Measurements from ENCODE around the gene IFI27. TPM values are rescaled to one million over a fixed set of nuclear protein-coding genes. Genes with fewer than 3 reads are reported as not detected.

The IFI27 gene
- total RNA-seq, 1 donor from 2014 or later, result 1.5 TPM

DNA sequence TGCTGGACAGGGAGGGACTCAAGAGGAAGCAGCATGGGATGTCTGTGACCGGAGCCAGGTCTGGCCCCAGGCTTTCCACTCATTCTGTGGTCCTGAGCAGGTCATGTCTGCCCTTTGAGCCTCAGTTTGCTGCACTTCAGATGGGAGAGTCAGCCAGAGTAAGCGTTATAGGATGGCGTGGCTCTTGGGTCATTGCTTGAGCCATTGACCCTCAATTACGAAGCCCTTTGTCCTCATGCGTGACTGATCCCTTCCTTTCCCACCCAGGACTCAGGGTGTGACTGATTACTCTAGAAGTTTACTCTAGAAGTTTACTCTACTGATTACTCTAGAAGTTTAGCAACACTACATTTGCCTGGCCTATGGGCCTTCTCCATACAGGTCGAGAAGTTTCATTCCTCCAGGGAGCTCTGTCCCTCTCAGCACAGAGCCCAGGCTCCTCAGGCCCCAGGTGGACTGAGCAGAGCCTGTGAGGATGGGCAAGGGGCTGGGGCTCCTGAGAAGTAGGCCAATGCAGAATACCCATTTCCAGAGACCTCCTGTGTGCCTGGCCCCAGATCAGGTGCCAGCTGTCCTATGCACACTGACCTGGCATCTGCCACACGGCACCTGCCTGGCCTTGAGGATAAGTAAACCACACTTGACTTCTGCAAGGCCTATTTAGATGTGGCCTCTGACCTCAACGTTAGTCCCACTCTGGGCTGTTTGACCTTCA is 7.6 kb upstream of the IFI27 start:
- Mint-ChIP-seq H3K9me3 (ENCODE audit: low read depth) (no peaks in the 10 kb centered on the region), H3K27me3 (ENCODE audit: low read depth) (no peaks in the 10 kb centered on the region), H3K27ac (ENCODE audit: unreplicated experiment) (no peak overlapping the region), H3K4me3 (ENCODE audit: unreplicated experiment) (no peak overlapping the region), H3K4me1 (ENCODE audit: low read depth) (peaks cover 20% of the 10 kb centered on the region), H3K36me3 (ENCODE audit: low read depth) (peaks cover 8% of the 10 kb centered on the region)
- TF ChIP-seq, protein P1, sequence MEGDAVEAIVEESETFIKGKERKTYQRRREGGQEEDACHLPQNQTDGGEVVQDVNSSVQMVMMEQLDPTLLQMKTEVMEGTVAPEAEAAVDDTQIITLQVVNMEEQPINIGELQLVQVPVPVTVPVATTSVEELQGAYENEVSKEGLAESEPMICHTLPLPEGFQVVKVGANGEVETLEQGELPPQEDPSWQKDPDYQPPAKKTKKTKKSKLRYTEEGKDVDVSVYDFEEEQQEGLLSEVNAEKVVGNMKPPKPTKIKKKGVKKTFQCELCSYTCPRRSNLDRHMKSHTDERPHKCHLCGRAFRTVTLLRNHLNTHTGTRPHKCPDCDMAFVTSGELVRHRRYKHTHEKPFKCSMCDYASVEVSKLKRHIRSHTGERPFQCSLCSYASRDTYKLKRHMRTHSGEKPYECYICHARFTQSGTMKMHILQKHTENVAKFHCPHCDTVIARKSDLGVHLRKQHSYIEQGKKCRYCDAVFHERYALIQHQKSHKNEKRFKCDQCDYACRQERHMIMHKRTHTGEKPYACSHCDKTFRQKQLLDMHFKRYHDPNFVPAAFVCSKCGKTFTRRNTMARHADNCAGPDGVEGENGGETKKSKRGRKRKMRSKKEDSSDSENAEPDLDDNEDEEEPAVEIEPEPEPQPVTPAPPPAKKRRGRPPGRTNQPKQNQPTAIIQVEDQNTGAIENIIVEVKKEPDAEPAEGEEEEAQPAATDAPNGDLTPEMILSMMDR (IDR thresholded peaks at IDR 0.05), result no peak
- no peak for DNase-seq (ENCODE audit: low spot score)

DNA sequence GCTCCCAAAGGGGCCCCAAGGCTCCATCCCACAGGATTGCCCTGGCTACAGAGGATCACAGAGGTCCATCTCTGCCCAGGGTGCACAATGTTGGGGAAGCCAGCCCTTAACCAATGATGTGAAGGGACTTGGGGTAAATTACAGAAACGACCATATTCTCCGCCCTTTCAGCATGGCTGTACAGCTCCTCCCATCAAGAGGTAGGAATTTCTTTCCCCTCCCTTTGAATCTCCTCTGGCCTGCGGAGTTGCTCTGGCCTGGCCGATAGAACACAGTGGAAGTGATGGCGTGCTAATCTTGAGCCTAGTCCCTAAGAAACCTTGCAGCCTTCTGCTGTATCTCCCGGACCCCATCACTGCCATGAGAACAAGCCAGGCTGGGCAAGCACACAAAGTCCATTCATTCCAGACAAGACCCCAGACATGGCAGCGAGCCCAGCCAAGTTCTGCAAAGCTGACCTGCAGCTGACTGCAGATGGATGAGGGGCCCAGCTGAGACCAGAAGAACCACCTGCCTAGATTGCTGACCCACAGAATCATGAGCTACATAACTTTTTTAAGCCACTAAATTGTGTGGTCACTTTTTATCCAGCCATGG is 6.9 kb upstream of the IFI27 start:
- no peak for DNase-seq (ENCODE audit: low spot score)
- no peaks in the 10 kb centered on the region for H3K27me3 Mint-ChIP-seq (ENCODE audit: low read depth)
- peaks cover 20% of the 10 kb centered on the region for H3K4me1 Mint-ChIP-seq (ENCODE audit: low read depth)
- H3K27ac Mint-ChIP-seq (ENCODE audit: unreplicated experiment), result no peak overlapping the region
- TF ChIP-seq, protein P1 (IDR thresholded peaks at IDR 0.05), result no peak
- no peaks in the 10 kb centered on the region for H3K9me3 Mint-ChIP-seq (ENCODE audit: low read depth)
- peaks cover 4% of the 10 kb centered on the region for H3K36me3 Mint-ChIP-seq (ENCODE audit: low read depth)
- H3K4me3 Mint-ChIP-seq (ENCODE audit: unreplicated experiment), result no peak overlapping the region

DNA sequence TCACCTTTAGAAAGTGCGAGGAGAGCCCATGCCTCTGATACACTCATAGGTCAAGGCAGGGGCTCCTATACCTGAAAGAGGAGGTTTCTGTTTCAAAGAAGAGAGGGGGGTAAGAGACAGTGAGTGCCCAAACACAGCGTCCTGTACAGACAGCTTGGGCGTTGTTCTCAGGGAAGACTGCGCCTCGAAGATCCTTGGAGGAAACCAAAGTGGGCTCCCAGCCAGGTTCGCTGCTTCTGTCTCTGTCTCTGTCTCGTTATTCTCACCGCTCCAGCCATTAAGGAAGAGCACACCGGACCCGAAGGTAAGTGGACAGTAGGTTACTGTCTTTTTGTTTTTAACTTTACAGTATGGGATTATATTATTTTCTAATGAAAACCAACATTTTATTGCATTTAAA is 5.8 kb upstream of the IFI27 start:
- Mint-ChIP-seq H3K27ac (ENCODE audit: unreplicated experiment) (no peak overlapping the region), H3K4me1 (ENCODE audit: low read depth) (peaks cover 20% of the 10 kb centered on the region), H3K9me3 (ENCODE audit: low read depth) (no peaks in the 10 kb centered on the region), H3K27me3 (ENCODE audit: low read depth) (no peaks in the 10 kb centered on the region), H3K36me3 (ENCODE audit: low read depth) (peaks cover 2% of the 10 kb centered on the region), H3K4me3 (ENCODE audit: unreplicated experiment) (no peak overlapping the region)
- DNase-seq (ENCODE audit: low spot score), result no peak
- TF ChIP-seq, protein P1 (IDR thresholded peaks at IDR 0.05), result no peak

DNA sequence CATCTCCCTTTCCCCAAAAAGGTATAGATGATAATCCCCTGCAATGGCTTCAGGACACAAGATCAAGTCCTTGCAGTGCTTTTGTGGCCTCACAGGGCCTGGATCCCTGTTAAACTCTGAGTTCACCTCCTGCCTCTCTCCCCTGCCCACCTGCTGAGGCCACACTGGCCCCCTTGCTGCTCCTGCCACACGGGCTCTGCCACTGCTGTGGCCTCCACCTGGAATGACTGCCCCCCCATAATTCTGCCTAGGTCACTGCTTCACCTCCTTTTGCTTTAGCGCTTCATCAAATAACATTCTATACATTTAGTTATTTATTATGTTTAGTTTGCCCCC is 653 bp upstream of the IFI27 start:
- no peak overlapping the region for H3K27ac Mint-ChIP-seq (ENCODE audit: unreplicated experiment)
- H3K9me3 Mint-ChIP-seq (ENCODE audit: low read depth), result no peaks in the 10 kb centered on the region
- no peak for DNase-seq (ENCODE audit: low spot score)
- TF ChIP-seq, protein P1 (IDR thresholded peaks at IDR 0.05), result no peak
- H3K4me1 Mint-ChIP-seq (ENCODE audit: low read depth), result peaks cover 8% of the 10 kb centered on the region
- H3K4me3 Mint-ChIP-seq (ENCODE audit: unreplicated experiment), result no peak overlapping the region
- H3K27me3 Mint-ChIP-seq (ENCODE audit: low read depth), result no peaks in the 10 kb centered on the region
- H3K36me3 Mint-ChIP-seq (ENCODE audit: low read depth), result no peaks in the 10 kb centered on the region

DNA sequence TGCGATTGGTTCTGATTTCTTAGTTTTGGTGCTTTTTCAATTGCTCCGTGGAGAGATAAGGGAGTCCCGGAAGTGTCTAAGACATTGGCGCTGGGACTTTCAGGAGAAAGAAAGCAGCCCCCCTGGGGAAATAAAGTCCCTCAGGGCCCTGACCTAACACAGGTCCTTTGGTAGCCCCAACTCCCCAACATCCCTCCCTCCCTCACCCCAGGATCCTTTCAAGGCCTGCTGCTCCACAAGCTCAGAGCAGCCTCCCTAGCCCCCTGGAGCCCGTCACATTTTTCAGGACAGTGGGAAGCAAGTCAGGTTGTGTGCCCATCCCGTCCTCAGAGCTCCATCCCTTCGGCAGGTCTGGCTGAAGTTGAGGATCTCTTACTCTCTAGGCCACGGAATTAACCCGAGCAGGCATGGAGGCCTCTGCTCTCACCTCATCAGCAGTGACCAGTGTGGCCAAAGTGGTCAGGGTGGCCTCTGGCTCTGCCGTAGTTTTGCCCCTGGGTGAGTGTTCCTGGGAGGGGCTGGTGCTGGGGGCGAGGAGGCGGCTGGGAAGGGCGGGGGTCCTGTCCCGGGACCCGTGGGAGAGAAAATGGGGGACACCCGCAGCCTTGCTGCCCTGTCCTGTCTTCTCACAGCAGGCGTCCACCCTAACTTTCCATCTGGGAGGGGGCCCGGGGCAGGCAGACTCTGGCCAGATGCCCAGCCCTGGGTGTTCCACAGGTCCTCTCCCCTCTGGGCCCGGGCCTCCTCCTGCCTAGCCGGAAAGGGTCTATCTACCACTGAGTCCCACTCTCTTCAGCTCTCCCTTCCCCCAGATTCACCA is 950 bp downstream of the IFI27 start:
- H3K27ac Mint-ChIP-seq (ENCODE audit: unreplicated experiment), result no peak overlapping the region
- H3K27me3 Mint-ChIP-seq (ENCODE audit: low read depth), result peaks cover 8% of the 10 kb centered on the region
- H3K4me3 Mint-ChIP-seq (ENCODE audit: unreplicated experiment), result no peak overlapping the region
- H3K4me1 Mint-ChIP-seq (ENCODE audit: low read depth), result peaks cover 15% of the 10 kb centered on the region
- TF ChIP-seq, protein P1 (IDR thresholded peaks at IDR 0.05), result no peak
- H3K9me3 Mint-ChIP-seq (ENCODE audit: low read depth), result no peaks in the 10 kb centered on the region
- H3K36me3 Mint-ChIP-seq (ENCODE audit: low read depth), result no peaks in the 10 kb centered on the region
- DNase-seq (ENCODE audit: low spot score), result no peak
